LHCN-M2 (cell line): Measurements from ENCODE around the gene KCNMA1. TPM values are rescaled to one million over a fixed set of nuclear protein-coding genes. Genes with fewer than 3 reads are reported as not detected.
A peak's percentile ranks its signal among the peaks of the same experiment; 100 is the strongest.

Experiments
- DNase-seq: peaks from one replicate; pipeline ENCODE4 v3.0.0-alpha.2; 2012; ENCODE audit warnings: low read depth
- total RNA-seq: library from RNA; depleted of rRNA; stranded (reverse); fragments of >200 nt; gene quantifications from 2 replicates; pipeline ENCODE4 v1.2.3, GENCODE V29; 2014

Gene KCNMA1
- total RNA-seq, 1 experiment from 2014 or later: 28.6 TPM

DNA sequence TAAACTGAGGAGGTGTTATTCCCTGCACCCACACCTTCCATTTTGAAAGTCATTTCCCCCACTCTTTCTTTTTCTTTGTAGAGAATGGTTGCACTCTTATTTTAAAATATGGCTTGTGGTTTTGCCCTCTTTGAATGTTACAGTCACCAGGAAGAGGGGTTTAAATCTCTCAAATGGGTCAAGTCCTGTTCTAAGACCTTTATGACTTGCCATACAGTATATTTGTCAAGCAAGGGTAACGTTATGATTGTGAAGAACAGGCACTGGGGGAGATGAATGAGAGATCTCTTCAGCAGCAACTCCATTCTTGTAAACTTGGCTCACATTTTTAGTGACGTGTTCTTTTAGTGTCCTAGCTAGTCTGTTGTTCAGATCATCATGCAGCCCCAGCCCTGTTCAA is 634.7 kb downstream of the KCNMA1 start:
- DNase-seq: no peak

DNA sequence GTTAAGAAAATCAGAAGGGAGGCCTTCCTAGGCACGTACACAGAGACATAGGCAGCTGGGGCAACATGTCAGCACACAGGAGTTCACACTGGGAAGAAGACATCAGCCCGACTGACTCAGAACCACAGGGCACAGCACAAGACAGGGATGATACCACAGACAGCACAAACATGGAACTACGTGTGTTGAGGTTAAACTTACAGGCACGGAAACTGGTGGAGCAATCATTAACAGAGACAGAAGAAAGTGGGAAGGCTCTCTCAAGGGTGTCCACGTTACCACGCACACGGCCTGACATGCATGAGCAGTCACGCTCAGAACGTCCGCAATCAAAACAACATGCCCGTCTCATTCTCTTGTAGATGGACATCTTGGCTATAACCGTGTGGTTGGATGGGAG is 636.4 kb downstream of the KCNMA1 start:
- DNase-seq: no peak

DNA sequence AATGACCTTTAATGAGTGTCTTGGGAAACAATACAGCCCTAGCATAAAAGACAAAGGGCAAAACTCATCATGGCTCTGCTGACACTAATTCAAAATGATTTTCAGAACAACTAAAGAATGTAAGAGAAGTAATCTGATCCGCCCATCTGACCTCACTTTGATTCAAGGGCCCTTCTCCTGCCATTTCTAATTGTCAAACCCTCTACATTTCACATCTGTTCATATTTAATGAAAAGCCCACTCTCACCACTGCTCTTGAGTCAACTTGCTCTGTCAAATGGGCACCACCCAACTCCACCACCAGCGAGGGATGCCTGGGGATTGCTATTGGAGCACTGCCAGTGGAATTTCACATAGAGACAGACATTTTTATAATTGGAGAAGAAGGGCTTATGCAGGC is 639.2 kb downstream of the KCNMA1 start:
- no peak for DNase-seq

DNA sequence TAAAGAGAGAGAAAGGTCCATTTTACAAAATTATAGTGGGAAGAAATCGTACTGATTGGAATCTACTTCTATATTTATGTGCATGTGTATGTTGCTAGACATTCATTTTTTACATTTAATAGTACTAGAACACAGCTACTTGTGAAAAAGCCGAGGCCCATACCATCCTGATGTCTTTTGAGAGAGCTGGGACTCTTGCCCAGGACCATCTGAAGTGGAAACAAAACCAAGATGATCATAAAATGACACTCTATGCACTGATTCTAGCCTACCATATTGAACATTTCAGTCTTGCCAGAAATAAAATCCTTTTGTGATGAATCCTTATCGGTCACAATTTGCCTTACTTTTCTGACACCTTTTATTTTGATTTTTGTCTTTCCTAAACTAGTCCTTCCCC is 640.0 kb downstream of the KCNMA1 start:
- no peak for DNase-seq

DNA sequence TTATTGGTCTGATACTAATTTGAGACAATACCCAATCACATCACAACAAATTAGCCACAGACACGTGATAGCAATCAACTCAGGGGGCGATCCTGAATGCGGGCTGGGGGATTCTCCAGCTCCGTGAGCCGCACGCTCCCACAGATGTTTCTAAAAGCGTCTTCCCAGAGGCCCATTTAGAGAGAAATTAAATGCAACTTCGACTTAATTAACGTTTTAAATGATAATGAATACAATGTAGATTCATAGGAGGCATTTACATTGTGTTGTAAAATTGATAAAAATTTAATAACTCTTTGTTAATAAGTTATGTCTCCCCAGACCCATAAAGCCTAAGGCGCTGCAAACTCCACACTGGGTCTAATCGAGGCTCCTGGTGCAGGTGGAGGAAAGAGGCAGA is 642.6 kb downstream of the KCNMA1 start:
- no peak for DNase-seq

DNA sequence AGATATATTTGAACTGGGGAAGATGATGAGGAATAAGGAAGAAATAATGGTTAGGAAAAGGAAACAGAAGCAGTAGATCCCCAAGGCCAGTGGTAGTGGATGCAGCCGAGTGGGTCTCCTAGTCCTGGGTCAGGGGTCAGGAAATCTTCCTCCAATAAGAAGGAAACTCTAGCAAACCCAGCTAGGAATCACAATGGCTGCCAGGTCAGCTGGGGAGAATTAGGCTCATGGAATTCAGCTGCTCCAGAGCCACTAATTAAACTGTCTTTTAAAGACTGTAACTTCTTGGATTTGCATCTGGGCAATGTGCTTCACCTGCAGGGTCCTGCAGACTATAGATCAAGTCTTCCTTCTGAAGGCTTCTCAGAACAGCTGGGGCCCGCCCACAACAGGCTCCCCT is 644.4 kb downstream of the KCNMA1 start:
- DNase-seq: no peak

DNA sequence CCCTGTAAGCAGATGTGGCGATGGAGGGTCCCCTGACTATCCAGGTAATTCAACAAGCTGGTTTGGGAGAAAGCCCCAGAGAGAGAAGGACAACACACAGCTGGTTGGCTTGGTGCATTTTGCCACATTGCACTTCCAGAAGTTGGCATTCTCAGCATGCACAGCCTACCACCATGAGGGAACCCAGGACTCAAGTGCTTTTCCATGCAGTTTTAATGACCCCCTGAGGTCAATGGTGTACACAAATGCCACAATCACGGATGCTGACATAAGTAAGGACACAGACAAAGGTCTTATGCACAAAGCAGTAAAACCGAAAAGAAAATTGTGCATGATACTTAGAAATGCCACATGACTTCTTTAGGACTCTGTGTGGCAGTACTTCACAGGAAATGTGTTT is 645.1 kb downstream of the KCNMA1 start:
- DNase-seq: no peak

DNA sequence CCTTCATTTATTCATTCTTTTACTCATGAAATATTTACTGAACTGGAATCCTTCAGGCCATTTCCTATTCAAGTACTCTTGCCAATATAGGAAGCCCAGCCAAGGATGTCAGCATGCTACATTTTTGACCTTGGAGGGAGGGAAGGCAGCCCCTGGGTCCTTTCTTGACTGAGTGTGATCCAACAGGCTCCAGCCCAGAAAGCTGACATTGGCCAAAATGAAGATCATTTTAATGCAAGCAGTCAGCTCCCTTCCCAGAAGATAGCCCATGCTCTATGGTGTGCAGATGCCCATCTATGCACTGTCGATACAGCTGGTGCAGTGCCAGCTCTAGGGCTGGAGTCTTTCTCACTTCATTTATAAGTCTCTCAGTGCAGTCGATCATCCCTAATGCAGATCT is 646.0 kb downstream of the KCNMA1 start:
- DNase-seq: no peak

DNA sequence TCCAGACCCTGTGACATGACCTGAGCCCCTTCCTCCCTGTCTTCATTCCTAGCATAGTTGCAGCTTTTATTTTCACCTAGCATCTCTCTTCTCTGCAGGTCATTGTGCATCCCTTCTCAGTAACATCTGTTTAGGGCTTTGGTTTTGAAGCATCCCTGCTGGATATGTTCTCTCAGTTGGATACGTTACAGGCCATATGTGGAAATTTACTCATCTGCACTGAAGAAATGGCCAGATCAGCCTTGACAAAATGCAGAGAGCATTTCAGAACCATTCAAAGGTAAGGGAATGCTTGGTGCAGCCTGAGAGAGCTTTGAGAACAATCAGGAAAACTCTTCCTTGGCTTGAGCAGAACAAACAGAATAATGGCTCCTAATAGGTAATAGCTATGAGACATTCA is 647.0 kb downstream of the KCNMA1 start:
- no peak for DNase-seq

DNA sequence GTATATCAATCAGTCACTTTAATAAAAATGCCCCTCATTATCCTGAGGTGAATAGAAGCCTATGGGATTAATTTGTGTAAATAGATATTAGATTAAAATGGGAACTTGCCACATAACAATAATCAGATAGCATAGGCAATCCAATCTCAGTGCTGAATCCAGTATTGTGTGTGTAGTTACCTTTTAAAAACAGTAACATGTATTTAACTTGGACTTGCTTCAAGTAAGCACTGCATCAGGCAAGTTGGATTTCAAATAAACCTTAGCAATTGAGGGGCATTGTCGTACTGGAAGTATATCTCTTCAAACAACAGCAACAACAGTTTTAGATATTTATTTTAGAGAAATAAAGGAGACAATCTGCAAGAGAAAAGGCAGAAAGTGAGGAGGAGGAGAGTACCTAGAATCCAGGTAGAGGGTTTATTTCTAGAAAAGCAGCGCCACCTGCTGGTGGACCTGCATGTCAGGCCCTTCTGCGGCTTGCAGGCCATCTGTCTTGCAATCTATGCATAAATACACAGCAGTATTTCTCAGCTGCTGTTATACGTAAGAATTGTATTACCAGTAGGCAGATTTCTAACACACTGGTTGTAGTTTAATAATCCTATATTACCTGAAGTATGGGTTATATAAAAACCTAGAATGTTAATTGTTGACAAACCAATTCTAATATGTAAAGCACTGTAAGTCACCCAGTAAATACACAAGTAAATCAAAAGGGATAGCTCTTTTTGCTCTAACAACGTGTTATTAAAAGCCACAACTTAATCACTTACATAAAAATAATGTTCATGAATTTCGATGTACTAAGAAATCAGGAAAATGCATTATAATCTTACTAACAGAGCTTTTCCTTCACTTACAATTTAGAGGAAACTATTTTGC is 652.8 kb downstream of the KCNMA1 start:
- DNase-seq: peak; percentile 52

DNA sequence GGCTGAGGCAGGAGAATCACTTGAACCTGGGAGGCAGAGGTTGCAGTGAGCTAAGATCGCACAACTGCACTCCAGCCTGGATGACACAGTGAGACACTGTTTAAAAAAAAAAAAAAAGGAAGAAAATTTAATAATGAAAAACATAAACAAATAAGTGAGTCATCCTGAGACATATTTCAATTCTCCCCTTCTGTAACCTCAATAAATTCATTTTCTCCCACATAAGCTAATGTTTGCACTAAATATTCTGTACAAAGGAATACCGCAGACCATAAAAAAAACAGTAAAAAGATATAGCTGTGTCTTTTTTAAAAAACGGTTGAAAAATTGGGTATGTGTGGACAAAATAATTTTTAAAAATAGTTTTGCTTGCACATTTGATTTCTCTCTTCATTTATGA is 654.0 kb downstream of the KCNMA1 start:
- no peak for DNase-seq

DNA sequence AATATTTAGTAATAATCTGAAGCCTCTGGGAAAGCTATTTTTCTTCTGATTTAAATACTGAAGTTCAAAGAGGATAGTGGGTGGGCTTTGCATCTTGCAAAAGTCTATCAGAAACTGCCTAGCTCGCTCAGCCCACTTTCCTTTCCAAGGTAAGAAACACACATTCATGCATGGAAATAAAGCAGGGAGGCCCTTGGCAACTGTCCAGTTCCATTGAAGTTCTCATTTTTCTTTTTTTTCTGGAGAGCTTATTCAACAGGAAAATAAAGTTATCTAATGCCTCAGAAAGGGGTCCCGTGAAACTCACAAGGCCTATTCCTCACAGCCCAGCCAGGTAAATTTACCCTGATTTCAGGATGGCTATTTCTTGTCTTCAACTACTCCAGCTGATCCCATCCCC is 654.9 kb downstream of the KCNMA1 start:
- DNase-seq: no peak

DNA sequence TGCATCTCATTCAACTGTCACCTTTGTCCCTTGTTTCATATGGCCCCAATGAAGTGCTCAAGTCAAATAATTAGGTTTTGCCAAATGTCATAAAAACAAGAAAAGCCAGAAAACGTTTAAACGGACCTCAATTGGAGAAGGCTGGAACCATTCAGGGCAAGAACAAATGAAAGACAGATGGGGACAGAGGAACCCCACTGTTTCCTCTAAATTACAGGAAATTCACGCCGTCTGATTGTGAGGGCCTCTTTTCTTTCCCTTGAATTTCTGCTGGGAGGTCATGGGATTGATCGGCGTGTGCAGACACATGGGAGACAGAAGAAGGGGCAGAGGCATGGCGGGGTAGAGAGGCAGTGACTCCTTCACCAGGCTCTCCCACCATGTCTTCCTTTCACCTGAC is 656.4 kb downstream of the KCNMA1 start:
- DNase-seq: no peak

DNA sequence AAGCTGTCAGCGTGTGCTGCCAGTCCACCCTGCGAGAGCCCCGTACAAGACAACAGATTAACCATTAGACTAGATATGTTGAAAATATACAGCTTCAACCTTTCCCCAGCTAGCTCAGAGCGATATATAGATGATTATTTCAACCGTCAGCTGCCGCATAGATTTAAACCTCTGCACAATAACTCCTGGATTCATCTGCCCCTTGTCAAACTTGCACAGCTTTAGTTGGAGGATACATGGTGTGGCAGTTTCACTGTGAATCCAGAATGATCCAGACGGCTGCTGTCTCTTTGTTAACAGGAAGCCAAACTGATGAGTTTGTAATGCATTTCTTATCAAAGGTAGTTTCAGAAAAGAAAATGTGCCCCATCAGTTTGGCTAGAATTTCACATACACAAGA is 659.7 kb downstream of the KCNMA1 start:
- no peak for DNase-seq

DNA sequence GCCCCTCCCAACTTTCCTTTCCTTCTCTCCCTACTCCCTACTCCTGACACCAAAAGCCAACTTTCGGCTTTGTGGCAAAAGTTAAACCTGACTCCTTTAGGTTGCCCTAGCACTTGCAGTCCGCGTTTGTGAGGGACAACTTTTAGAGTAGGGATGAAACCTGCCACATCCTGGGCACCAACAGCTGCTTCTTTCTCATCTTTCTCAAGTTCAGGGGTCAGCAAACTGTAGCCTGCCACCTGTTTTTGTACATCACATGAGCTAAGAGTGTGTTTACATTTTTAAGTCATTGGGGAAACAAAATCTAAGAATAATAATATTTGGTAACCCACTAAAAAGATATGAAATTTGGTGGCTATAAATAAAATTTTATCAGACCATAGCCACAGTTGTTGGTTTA is 660.6 kb downstream of the KCNMA1 start:
- DNase-seq: peak; percentile 92

DNA sequence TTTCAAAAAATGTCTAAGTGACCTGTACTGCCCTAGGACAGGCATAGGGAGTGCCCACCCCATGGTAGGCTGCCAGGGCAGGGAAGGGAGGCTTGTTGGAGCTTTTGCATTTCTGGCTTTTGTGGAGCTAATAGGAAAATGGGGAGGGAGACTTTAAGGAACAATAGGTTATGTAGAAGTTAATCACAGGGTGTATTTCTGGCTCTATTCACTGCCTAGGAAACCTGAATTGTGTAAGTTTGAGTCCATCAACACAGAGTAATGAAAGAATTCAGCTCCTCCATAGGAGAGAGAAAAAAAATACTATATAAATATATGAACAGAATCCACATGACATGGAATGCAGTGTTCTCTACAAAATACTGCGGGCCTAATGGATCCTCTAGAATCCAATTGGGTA is 661.5 kb downstream of the KCNMA1 start:
- no peak for DNase-seq

DNA sequence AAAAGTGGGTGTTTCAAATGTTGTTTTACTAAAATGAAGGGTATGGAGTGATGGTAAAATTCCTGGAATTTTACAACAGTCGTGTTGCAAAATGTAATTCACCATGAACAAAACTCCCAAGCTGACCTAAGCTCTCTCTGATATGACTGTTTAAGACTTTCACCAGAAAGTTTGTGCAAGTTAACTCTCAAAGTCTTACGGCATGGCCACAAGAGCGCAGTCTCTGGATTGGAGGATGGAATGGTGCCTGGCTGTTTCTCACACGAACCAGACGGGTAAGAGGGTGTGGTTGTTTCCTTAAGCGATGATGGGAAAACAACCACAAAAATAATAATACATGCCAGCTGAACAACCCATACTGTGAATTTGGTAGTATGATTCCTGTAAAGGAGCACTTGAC is 662.5 kb downstream of the KCNMA1 start:
- DNase-seq: no peak

DNA sequence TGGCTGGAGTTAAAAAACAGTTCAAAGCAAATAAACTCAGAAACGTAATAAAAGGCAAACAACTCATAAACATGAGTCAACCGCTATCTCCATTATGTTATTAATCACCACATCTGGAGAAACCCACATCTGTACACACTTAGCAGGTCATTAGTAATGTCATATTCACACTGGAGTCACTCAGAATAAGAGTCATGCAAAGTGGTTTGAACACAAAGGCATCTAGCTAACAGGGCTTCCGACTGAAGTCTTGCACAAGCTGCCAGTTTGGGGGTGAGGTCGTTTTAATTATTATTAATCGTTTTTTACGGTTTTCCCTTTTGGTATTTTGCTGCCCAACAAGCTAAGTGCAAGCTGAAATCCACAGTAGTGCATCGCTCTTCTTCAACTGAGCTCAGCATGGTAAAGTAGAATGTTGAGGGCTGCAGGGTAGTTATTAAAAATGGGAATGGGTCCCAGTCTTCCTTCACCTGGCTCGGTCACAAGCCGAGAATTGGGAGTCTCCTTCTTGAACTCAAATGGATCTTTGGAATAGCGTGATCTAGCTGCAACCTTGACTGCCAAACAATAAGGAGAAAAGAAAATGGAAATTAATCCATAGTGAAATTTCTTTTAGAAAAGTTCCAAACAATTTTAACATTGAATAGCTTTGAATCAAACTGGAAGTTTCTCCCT is 663.5 kb downstream of the KCNMA1 start:
- DNase-seq: peak; percentile 55

DNA sequence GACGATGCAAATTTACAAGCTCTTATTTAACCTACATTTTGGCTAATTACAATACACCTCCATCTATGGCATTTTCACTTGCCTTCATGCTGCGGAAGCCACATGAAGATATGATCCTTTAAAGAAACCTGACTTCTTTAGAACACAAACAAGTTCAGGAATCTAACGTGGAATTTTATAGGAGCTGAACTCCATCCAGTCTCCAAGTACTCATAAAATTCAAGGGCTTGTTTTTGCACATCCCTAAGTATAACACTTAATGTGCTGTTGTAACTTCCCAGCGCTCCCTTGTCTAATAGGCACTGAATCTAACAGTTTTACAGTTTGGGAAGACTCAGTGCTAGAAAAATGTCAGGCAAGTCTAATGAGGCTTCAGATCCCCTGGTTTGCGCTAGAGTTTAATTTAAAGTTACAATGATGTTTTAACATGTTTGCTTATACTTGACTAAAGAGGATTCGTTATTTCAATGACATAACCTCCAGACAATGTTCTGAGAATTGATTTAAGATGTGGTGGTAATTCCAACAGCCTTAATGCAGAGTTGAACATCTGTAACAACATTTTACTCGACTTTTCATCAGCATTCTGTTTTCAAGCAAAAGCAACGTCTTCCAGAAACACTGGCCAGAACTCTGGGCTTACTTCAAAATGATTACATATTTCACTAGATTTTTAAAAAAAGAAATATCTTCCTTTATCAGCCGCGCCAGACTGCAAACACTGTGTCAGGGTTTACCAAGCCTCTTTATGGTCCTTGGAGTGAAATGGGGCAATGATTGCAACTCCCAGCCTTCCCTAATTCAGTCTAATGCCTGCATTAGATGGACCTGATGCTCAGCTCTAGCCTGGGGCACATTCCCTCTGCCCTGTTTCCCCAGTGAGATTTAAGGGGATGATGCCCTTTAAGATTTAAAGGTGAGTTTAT is 664.3 kb downstream of the KCNMA1 start:
- DNase-seq: no peak

DNA sequence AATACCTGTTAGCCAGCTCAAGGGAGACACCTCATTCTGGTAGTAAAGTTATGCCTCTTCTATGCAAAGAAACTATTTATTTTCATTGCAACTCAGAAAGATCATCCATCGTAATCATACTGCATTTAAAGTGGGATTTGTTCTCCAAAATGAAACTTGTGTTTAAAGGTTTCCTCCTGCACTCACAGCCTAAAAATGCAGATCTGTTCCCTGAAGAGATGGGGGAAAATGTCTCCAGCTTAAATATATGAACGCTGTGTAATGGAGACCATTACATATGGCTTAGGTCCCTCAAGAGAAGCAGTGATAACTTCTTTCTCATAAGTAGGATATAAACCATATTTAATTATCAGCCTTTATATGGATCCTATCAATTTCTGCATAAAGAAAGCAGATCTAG is 665.1 kb downstream of the KCNMA1 start:
- DNase-seq: no peak

DNA sequence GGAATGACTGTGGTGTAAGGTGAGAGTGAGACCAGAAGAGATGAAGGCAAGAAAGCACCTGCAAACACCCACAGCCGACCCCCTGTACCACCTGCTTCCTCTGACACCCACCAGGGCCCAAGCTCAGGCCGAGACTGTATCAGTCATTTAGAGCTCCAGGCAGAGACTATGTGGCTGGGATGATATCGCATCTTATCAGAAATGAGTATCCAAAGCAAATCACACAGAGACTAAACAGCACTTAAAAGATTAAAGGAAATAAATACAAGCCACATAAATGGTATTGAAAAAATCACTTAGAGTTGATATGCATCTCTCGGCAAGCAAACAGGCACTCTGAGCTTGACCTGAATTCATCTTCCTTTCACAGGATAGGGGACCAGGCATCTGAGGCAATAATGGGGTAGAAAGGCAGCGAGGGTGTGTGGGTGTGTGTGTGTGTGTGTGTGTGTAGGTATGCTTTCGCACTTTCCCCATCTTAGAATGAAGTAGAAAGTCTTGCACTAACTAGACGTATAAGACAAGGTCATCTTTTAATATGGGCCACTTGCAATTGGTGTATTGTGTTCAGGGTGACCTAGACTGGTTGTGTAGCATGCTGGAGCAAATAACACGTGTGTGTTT is 665.9 kb downstream of the KCNMA1 start:
- DNase-seq: no peak
